HepG2 (cell line): ENCODE data around the gene UMOD. TPM values are rescaled to one million over a fixed set of nuclear protein-coding genes. Genes with fewer than 3 reads are reported as not detected.

Experiments used
- DR1 ChIP-seq: sonication (generic); formaldehyde crosslinking; IDR thresholded peaks from 2 replicates; pipeline ENCODE4 v1.8.0; 2021; ENCODE audit warnings: mild to moderate bottlenecking, missing genetic modification reagents, inconsistent platforms
- RNF2 ChIP-seq: fragments of 450-650 bp; conservative IDR thresholded peaks from 2 replicates; pipeline ENCODE4 v1.6.1; 2016; ENCODE audit warnings: low read depth
- ZBTB40 ChIP-seq, 2 experiments: fragments of 450-650 bp in 1 of 2; sonication (generic) in 1 of 2; formaldehyde crosslinking in 1 of 2; IDR thresholded peaks; 2 replicates each; pipeline versions ENCODE4 v1.6.1 to v1.8.0; 2016 to 2022; ENCODE audit warnings: antibody characterized with exemption in 1 of 2, mild to moderate bottlenecking in 1 of 2, missing genetic modification reagents in 1 of 2
- ZMYM3 ChIP-seq: sonication (generic); formaldehyde crosslinking; IDR thresholded peaks from 2 replicates; pipeline ENCODE4 v1.5.1; 2020; ENCODE audit warnings: mild to moderate bottlenecking, missing genetic modification reagents
- polyA plus RNA-seq, 8 experiments: library from polyadenylated mRNA; depleted of rRNA in 3 of 8; stranded (reverse) in 7 of 8; unstranded in 1 of 8; fragments of >200 nt; fragmentation: Illumina TruSeq in 4 of 8; extraction: Trizol in 4 of 8; gene quantifications; 2 replicates each; pipeline versions ENCODE4 v1.2.1 to v1.2.3, GENCODE V29; 2011 to 2016; ENCODE audit warnings: low read depth in 4 of 8, missing spikeins in 1 of 8, mixed read lengths in 1 of 8; ENCODE audit not compliant: insufficient read depth in 1 of 8
- total RNA-seq, 5 experiments: library from RNA; depleted of rRNA; stranded (reverse); fragments of >200 nt; fragmentation: Illumina TruSeq; extraction: Trizol; gene quantifications; 2 replicates each; pipeline ENCODE4 v1.2.3, GENCODE V29; 2016; ENCODE audit warnings: low read depth in 1 of 5

The UMOD gene
- total and polyA plus RNA-seq, 2 of the 13 experiments (the other 11 are each of a cell fraction or from before 2014, with no cell fraction given), result not detected

GRCh38 chr16:20382202-20382948, 29.9 kb upstream of the UMOD start (continued):
- peak; percentile 73 for TF ChIP-seq ZBTB40 (IDR thresholded peaks at IDR 0.05)
- peak; percentile 98 for TF ChIP-seq ZBTB40 (CRISPR knock-in tag; IDR thresholded peaks at IDR 0.05)
- no peak for TF ChIP-seq DR1
- TF ChIP-seq RNF2, result no peak
- 0 out of 2 replicates have a peak, but pooled peaks have one; percentile 15 for TF ChIP-seq ZMYM3 (CRISPR knock-in tag)
